IPS DF 4.7 (cell line): Measurements from ENCODE around the gene ZNF652.
"Not testable (repeated sequence)": the region's sequence is repeated elsewhere in the genome, so short reads cannot be mapped to it uniquely, and the experiment has no call there.

ENCODE experiments used
- DNase-seq: peaks from one replicate; pipeline ENCODE4 v3.0.0-alpha.2; 2013; ENCODE audit warnings: low spot score; ENCODE audit errors: extremely low read depth

Gene ZNF652

GRCh38 chr17:49316889-49317675 is 45.0 kb downstream of the ZNF652 start:
- no peak for DNase-seq

GRCh38 chr17:49316258-49316570 is 45.8 kb downstream of the ZNF652 start:
- DNase-seq: no peak

GRCh38 chr17:49315551-49316257 is 46.3 kb downstream of the ZNF652 start:
- DNase-seq: peak; percentile 66

GRCh38 chr17:49312722-49313121 is 49.3 kb downstream of the ZNF652 start:
- DNase-seq: no peak

- no peak for DNase-seq
Observed at GRCh38 chr17:49299996-49300395, 62.1 kb downstream of the ZNF652 start.

- no peak for DNase-seq
Observed at GRCh38 chr17:49298371-49298976, 63.6 kb downstream of the ZNF652 start.

GRCh38 chr17:49297141-49297540 is 64.9 kb downstream of the ZNF652 start:
- DNase-seq: no peak

GRCh38 chr17:49294122-49294521 is 67.9 kb downstream of the ZNF652 start:
- no peak for DNase-seq

- no peak for DNase-seq
Observed at GRCh38 chr17:49292901-49293300, 69.1 kb downstream of the ZNF652 start.

GRCh38 chr17:49291929-49292328 is 70.1 kb downstream of the ZNF652 start:
- DNase-seq: no peak

GRCh38 chr17:49290690-49291359 is 71.2 kb downstream of the ZNF652 start:
- no peak for DNase-seq

GRCh38 chr17:49288388-49288787 is 73.7 kb downstream of the ZNF652 start:
- DNase-seq: no peak

- no peak for DNase-seq
Observed at GRCh38 chr17:49287481-49287880, 74.6 kb downstream of the ZNF652 start.

- not testable (repeated sequence) for DNase-seq
Observed at GRCh38 chr17:49286261-49286973, 75.6 kb downstream of the ZNF652 start.

- no peak for DNase-seq
Observed at GRCh38 chr17:49285716-49286115, 76.3 kb downstream of the ZNF652 start.

GRCh38 chr17:49280918-49281317 is 81.1 kb downstream of the ZNF652 start:
- DNase-seq: no peak

GRCh38 chr17:49280061-49280460 is 82.0 kb downstream of the ZNF652 start:
- no peak for DNase-seq

- DNase-seq: not testable (repeated sequence)
Observed at GRCh38 chr17:49279263-49280015, 82.6 kb downstream of the ZNF652 start.

GRCh38 chr17:49278076-49278475 is 84.0 kb downstream of the ZNF652 start:
- no peak for DNase-seq

GRCh38 chr17:49277638-49278037 is 84.4 kb downstream of the ZNF652 start:
- DNase-seq: no peak

- DNase-seq: not testable (repeated sequence)
Observed at GRCh38 chr17:49275981-49276380, 86.1 kb downstream of the ZNF652 start.
